GM18520 (cell line): Measurements from ENCODE around the gene CCDC88B.

Experiments used
- ATAC-seq: cut with Tn5 transposase; IDR thresholded peaks from one replicate; pipeline ENCODE4 v1.9.1; 2021; ENCODE audit not compliant: unreplicated experiment

Gene CCDC88B

GRCh38 chr11:64359712-64360445, 19.9 kb downstream of the CCDC88B start:
- ATAC-seq: no peak

DNA sequence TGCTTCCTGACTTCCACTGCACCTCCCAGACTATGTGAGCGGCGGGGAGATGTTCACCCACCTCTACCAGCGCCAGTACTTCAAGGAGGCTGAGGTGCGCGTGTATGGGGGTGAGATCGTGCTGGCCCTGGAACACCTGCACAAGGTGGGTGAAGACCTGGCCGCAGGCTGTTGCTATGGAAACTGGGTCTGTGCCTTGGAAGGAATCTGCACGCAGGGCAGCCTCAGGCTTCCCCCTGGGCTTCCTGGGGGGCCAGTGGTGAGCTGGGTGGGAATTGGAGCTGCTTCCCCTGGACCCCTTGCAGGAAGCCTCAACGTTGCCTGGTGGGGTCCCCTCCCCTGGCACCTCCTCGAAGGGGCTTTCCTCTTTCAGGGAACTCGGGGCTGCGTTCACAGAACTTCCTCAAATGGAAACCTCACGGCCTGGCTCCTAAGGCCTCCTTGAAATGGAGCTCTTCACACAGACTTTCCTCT, 20.5 kb downstream of the CCDC88B start:
- no peak for ATAC-seq

DNA sequence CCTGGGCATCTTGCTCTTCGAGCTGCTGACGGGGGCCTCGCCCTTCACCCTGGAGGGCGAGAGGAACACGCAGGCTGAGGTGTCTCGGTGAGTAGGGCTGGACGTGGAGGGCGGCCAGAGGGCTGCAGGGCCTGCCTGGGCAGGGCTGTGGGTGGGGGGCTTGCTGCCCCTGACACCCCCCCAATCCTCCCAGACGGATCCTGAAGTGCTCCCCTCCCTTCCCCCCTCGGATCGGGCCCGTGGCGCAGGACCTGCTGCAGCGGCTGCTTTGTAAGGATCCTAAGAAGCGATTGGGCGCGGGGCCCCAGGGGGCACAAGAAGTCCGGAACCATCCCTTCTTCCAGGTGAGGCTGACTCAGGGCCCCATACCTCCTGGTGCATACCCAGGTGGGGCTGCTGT, 21.7 kb downstream of the CCDC88B start:
- ATAC-seq: no peak

GRCh38 chr11:64362339-64362738, 22.3 kb downstream of the CCDC88B start:
- no peak for ATAC-seq

- ATAC-seq: no peak
These were observed 24.4 kb downstream of the CCDC88B start for GRCh38 chr11:64364435-64364834.

DNA sequence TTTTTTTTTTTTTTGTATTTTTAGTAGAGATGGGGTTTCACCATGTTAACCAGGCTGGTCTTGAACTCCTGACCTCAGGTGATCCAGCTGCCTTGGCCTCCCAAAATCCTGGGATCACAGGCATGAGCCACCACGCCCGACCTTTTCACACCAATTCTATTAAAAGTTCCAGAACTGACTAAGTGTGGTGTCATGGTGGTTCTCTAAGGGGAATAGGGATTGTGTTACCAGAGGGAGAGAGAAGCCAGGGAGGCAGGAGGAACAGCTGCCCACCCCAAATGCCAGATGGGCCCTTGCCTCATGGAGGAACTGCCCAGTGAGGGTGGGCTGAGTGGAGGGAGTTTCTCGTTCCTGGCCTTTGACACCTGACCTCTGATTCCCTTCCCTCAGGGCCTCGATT, 24.9 kb downstream of the CCDC88B start:
- no peak for ATAC-seq

DNA sequence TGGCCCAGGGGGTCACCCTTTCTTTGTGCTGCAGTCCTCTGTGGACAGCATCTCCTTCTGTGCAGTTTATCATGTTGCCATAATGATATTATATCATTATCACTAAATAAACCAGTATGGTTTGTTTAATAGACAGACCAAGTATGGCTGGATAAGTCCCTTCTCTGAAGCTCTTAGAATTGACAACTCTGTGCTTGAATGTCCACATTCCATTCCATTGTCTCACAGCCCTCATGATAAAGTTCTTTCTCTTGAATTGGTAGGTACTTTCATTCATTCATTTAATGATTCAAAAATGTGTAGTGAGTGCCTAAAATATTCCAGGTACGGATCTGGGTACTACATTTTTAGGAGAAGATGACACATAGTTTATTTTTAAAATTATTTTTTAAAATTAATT, 26.7 kb downstream of the CCDC88B start:
- ATAC-seq: no peak

DNA sequence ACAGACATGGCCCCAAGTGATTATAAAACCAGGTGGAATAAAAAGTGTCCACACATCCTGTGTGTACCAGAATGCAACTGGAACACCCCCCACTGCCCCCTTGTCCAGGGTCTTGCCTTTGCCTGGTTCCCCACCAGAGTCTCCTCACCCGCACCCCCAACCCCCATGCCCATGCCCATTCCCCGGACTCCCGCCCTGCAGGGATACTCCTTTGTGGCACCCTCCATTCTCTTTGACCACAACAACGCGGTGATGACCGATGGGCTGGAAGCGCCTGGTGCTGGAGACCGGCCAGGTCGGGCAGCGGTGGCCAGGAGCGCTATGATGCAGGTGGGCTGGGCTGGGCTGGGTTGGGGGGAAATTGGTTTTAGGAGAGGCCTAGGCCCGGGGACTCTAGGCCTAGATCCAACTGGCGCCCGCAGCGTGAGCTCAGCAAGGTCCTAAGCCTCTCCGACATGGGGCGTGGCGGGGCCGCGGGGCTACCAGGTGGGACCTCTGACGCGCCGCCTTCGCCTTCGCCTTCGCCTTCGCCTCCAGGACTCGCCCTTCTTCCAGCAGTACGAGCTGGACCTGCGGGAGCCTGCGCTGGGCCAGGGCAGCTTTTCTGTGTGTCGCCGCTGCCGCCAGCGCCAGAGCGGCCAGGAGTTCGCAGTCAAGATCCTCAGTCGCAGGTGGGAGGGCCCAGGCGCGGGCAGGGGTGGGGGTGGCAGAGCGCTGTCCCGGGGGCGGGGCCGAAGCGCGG, 28.1 kb downstream of the CCDC88B start:
- ATAC-seq: no peak

DNA sequence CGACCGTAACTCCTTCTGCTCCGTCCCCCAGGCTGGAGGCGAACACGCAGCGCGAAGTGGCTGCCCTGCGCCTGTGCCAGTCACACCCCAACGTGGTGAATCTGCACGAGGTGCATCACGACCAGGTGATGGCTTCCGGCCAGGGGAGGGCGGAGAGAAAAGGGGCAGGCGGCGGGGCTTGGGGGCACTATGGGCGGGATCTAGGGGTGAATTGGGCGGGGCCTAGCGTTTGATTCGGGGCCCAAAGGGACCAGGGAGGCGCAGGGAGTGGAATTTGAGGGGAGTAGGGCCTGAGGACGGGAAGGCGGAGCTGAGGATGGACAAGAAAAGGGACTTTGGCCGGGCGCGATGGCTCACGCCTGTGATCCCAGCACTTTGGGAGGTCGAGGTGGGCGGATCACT, 28.7 kb downstream of the CCDC88B start:
- ATAC-seq: no peak

- no peak for ATAC-seq
These were observed 29.7 kb downstream of the CCDC88B start for GRCh38 chr11:64369440-64370421.

GRCh38 chr11:64371201-64371600, 31.2 kb downstream of the CCDC88B start:
- ATAC-seq: no peak

DNA sequence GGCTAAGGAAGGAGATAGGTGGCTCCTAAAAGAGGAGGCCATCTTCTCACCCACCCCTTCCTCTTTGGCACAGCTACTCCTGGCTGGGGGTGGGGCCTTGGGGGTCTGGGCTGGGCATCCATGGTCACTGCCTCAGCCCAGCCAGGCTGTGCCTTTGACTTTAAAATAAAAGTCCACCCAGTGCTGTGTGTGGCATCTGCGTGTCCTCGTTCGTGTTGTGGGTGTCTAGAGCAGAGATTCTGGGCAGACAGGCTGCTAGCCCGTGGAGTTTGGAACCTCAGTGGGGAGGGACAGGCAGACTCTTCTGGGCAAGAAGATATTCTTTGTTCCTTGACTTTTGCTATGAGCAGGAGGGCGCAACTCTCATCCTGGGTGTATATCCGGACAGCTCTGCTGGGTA, 32.0 kb downstream of the CCDC88B start:
- no peak for ATAC-seq

DNA sequence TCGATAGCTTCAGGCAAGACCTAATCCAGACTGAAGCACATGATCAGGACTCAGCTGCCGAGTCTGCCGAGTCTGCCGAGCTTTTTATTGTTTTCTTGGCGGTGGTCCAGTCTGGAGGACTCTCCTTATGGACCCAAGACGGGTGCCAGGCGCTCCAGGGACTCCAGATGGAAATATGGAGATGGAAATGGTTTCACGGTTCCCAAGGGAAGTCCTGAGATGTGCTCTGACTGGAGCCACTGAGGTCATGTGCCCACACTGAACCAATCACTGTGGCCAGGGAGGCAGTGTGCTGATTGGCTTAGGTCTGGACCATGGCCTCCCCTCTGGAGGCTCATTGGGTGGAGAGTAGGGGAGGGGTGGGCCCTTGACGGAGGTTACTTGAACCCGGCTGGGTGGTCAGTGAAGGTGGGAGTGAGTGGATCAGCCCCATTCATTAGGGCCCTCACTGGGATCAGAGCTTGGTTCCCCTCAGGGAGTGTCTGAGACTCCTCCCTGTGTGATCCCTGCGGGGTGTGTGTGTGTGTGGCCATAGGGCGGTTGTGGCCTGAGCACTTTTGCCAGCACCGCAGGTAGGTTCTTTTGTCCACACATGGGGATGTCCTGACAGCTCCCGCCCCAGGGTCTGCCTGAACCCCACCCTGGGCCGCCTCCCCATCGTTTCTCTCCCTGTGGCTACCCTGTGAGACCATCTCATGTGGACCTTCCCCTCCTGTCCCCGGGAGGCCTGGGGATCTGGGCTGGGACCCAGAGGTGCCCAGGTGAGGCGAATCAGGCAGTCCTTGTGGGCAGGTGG, 33.0 kb downstream of the CCDC88B start:
- ATAC-seq: no peak

DNA sequence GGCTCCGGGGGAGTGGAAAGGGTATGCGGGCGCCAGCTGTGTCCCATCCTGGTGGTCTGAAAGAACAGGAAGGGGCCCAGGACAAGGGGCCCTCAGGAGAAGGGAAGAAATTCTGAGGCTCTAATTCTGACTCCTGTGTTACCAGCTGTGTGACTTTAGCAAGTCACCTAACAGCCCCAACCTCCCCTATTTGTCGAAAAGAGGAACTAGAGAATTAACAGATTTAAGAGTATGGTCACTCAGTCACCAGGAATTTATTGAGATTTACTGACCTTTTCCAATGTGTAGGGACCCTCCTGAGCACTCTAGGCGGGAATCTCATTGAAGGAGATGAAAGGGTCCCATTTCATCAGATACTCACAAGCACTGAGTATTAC, 33.6 kb downstream of the CCDC88B start:
- no peak for ATAC-seq

GRCh38 chr11:64376071-64376470, 36.1 kb downstream of the CCDC88B start:
- no peak for ATAC-seq

DNA sequence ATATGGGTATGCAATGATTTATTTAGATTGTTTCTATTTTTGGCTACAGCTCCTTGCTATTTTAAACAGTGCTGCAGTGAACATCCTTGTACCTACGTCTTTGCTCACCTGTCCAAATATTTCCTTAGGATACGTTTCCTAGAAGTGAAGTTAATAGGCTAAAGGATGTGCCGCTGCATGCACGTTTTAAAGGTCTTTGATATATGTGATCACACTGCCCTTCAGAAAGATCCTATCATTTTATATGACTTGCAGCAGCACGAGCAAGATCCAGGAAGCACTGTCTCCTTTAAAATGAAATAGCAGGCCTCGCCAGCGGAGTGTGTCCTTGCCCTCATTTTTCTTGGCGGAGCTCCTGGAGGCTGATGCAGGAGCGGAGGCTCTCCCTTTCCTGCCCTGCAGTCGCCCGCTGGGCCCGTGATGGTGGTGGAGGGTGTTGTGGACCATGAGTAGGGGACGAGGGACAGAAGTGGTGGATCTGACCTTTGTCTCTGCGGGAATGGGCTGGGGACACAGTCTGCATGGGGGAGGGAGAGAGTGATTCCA, 38.4 kb downstream of the CCDC88B start:
- ATAC-seq: no peak

- ATAC-seq: no peak
These were observed 39.2 kb downstream of the CCDC88B start for GRCh38 chr11:64379160-64379559.

GRCh38 chr11:64379817-64380709, 40.1 kb downstream of the CCDC88B start:
- no peak for ATAC-seq

- ATAC-seq: no peak
These were observed 41.3 kb downstream of the CCDC88B start for GRCh38 chr11:64381350-64381749.
